CD4-positive, alpha-beta T cell treated with Interleukin-12 subunit alpha and Interleukin-12 subunit beta, for 1 hour (primary cell): ENCODE data around the gene DCAF12L2.
"Not testable (repeated sequence)": the region's sequence is repeated elsewhere in the genome, so short reads cannot be mapped to it uniquely, and the experiment has no call there.

ENCODE experiments used
- DNase-seq: peaks from one replicate; pipeline ENCODE4 v3.0.0-alpha.2; 2020

Gene DCAF12L2

GRCh38 chrX:126165721-126166461 is at the start of gene DCAF12L2:
Gene DCAF12L2 (minus strand): TSS chrX:126166289. CDS start chrX:126165924, 365 bp downstream.
- no peak for DNase-seq

- not testable (repeated sequence) for DNase-seq
Measured at GRCh38 chrX:126190888-126191287, 24.8 kb upstream of the DCAF12L2 start.

GRCh38 chrX:126177133-126177840 is 11.2 kb upstream of the DCAF12L2 start:
- DNase-seq = no peak

- DNase-seq = no peak
Measured at GRCh38 chrX:126170720-126171119, 4.6 kb upstream of the DCAF12L2 start.

GRCh38 chrX:126167560-126167959 is 1.5 kb upstream of the DCAF12L2 start:
- no peak for DNase-seq

GRCh38 chrX:126165401-126165720 is 728 bp downstream of the DCAF12L2 start:
- DNase-seq = no peak

GRCh38 chrX:126164689-126165400 is 1.2 kb downstream of the DCAF12L2 start:
- DNase-seq = no peak

GRCh38 chrX:126164226-126164625 is 1.9 kb downstream of the DCAF12L2 start:
- no peak for DNase-seq

GRCh38 chrX:126141014-126141413 is 25.1 kb downstream of the DCAF12L2 start:
- DNase-seq = no peak

GRCh38 chrX:126137899-126138298 is 28.2 kb downstream of the DCAF12L2 start:
- DNase-seq = no peak

- DNase-seq = no peak
Measured at GRCh38 chrX:126124721-126125120, 41.4 kb downstream of the DCAF12L2 start.
